Inflammatory macrophage treated with lipopolysaccharide for 4 hours (primary cell): ENCODE measurements around the gene MOGAT2.

Source experiments
- DNase-seq: peaks from one replicate; pipeline ENCODE4 v3.0.0-alpha.2; 2020

The MOGAT2 gene

GRCh38 chr11:75781296-75781695 is 63.7 kb downstream of the MOGAT2 start:
- DNase-seq: no peak

GRCh38 chr11:75781831-75782230 is 64.2 kb downstream of the MOGAT2 start:
- no peak for DNase-seq
